NCI-H2171 treated with DMSO at 0.1 percent for 48 hours (cell line): ENCODE measurements around the gene WDR81.
"Not testable (repeated sequence)": the region's sequence is repeated elsewhere in the genome, so short reads cannot be mapped to it uniquely, and the experiment has no call there.

Experiments
- DNase-seq: peaks from one replicate; lab custom pipeline; 2025; lab: John Stamatoyannopoulos, UW

The WDR81 gene

GRCh38 chr17:1730326-1731193 is 6.1 kb downstream of the WDR81 start:
- no peak for DNase-seq

GRCh38 chr17:1731194-1731506 is 6.6 kb downstream of the WDR81 start:
- DNase-seq: no peak

- no peak for DNase-seq
These were observed 7.8 kb downstream of the WDR81 start for GRCh38 chr17:1732241-1732832.

GRCh38 chr17:1732833-1733321 is 8.4 kb downstream of the WDR81 start:
- DNase-seq: peak; percentile 70

GRCh38 chr17:1733759-1734158 is 9.3 kb downstream of the WDR81 start:
- DNase-seq: no peak

GRCh38 chr17:1735418-1735817 is 10.9 kb downstream of the WDR81 start:
- no peak for DNase-seq

GRCh38 chr17:1735834-1736347 is 11.4 kb downstream of the WDR81 start:
- DNase-seq: no peak

- peak; percentile 92 for DNase-seq
These were observed 12.1 kb downstream of the WDR81 start for GRCh38 chr17:1736348-1737281.

GRCh38 chr17:1737531-1738291 is 13.2 kb downstream of the WDR81 start:
- DNase-seq: no peak

- DNase-seq: not testable (repeated sequence)
These were observed 17.4 kb downstream of the WDR81 start for GRCh38 chr17:1741899-1742298.

- no peak for DNase-seq
These were observed 18.0 kb downstream of the WDR81 start, which contains the start of gene SERPINF2 for GRCh38 chr17:1742371-1743087. TSS of gene SERPINF2 (plus strand) at chr17:1742871. CDS start at chr17:1744996, 2,125 bp downstream.

- no peak for DNase-seq
These were observed 18.6 kb downstream of the WDR81 start for GRCh38 chr17:1743088-1743439.

GRCh38 chr17:1744551-1745512 is 20.3 kb downstream of the WDR81 start:
- no peak for DNase-seq

GRCh38 chr17:1745513-1746020 is 21.1 kb downstream of the WDR81 start:
- no peak for DNase-seq

GRCh38 chr17:1746975-1747543 is 22.6 kb downstream of the WDR81 start:
- DNase-seq: peak; percentile 98

- DNase-seq: no peak
These were observed 26.1 kb downstream of the WDR81 start for GRCh38 chr17:1750628-1751027.

- DNase-seq: no peak
These were observed 28.1 kb downstream of the WDR81 start for GRCh38 chr17:1752425-1753262.
